K562 (cell line): Measurements from ENCODE around the gene CACNA2D4.

ENCODE experiments used
- ATF7 ChIP-seq: fragments of 450-650 bp; IDR thresholded peaks from 2 replicates; pipeline ENCODE4 v1.7.1; 2014; ENCODE audit warnings: mild to moderate bottlenecking, moderate library complexity
- NR2C2 ChIP-seq, 2 experiments: fragments of 200-800 bp in 1 of 2; sonication (Bioruptor generic) in 1 of 2; sonication (generic) in 1 of 2; formaldehyde crosslinking in 1 of 2; IDR thresholded peaks; 2 replicates each; pipeline versions ENCODE4 v1.6.1 to v1.8.0; 2016 to 2022; ENCODE audit warnings: mild to moderate bottlenecking in 1 of 2, missing compliant biosample characterization in 1 of 2, missing genetic modification characterization in 1 of 2, missing genetic modification reagents in 1 of 2
- POLR2A ChIP-seq: fragments of 450-650 bp; conservative IDR thresholded peaks from 2 replicates; pipeline ENCODE4 v1.6.1; 2016
- RB1 ChIP-seq: fragments of 450-650 bp; IDR thresholded peaks from 2 replicates; pipeline ENCODE4 v1.6.1; 2017; ENCODE audit warnings: low read depth, mild to moderate bottlenecking
- RBM22 ChIP-seq: fragments of 200-400 bp; formaldehyde crosslinking; IDR thresholded peaks from 2 replicates; pipeline ENCODE4 v1.6.1; 2018; ENCODE audit warnings: low read length, low read depth; ENCODE audit not compliant: poor library complexity, severe bottlenecking
- SREBF2 ChIP-seq: sonication (generic); formaldehyde crosslinking; IDR thresholded peaks from 2 replicates; pipeline ENCODE4 v1.4.0; 2020; ENCODE audit warnings: mild to moderate bottlenecking, missing genetic modification reagents
- TAF9B ChIP-seq: fragments of 450-650 bp; IDR thresholded peaks from 2 replicates; pipeline ENCODE4 v1.6.1; 2018; ENCODE audit warnings: mild to moderate bottlenecking; ENCODE audit not compliant: partially characterized antibody
- TBP ChIP-seq: optimal IDR thresholded peaks from 2 replicates; pipeline ENCODE3; 2011; ENCODE audit warnings: low read depth, low read length, improper control_type of control experiment
- ZNF165 ChIP-seq: fragments of 250-450 bp; sonication (Bioruptor Pico); IDR thresholded peaks from 2 replicates; pipeline ENCODE4 v1.4.0; 2020; ENCODE audit warnings: borderline replicate concordance
- TF ChIP-seq, protein P1 (sequence below): sonication (generic); formaldehyde crosslinking; IDR thresholded peaks from 2 replicates; pipeline ENCODE4 v1.9.0; 2022; ENCODE audit warnings: mild to moderate bottlenecking, missing genetic modification reagents
- TF ChIP-seq, protein P2 (sequence below), 3 experiments: IDR thresholded peaks in 2 of 3; conservative IDR thresholded peaks in 1 of 3; 2 replicates each; pipeline ENCODE4 v1.5.1; 2011 to 2012; ENCODE audit warnings: low read length in 3 of 3, mild to moderate bottlenecking in 3 of 3, control low read depth in 2 of 3, improper control_type of control experiment in 1 of 3, inconsistent platforms in 1 of 3, low read depth in 1 of 3, mixed read lengths in 1 of 3, moderate library complexity in 1 of 3; ENCODE audit not compliant: insufficient read depth in 2 of 3
- TF ChIP-seq, protein P3 (sequence below): fragments of 450-650 bp; formaldehyde crosslinking; IDR thresholded peaks from 2 replicates; pipeline ENCODE4 v1.4.0; 2020; ENCODE audit warnings: mild to moderate bottlenecking, moderate library complexity

DNA sequence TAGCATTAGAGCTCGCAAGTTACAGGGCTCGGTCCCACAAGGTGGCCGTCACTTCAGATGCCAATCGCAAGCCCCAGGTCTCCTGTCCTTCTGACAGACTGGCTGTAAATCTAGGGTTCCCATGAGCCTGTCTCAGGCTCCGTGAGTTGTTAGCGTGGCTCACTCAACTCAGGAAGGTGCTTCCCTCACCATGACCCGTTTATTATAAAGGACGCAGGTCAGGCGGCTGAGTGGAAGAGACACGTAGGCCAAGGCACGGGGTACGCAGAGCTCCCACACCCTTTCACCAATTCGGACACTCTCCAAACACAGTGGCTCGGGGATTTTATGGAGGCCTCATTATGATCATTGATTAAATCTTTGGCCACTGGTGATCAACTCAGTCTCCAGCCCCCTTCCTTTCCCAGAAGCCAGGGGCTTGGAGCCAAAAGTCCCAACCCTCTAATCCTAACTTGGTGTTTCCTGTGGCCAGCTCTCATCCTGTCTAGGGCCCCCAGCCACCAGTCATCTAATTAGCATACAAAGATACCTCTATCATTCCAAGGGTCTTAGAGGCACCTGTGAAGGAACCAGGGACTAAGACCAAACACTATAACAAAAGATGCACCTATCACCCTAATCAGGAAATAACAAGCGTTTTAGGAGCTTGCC, 123.9 kb downstream of the CACNA2D4 start:
- TF ChIP-seq, protein P1, sequence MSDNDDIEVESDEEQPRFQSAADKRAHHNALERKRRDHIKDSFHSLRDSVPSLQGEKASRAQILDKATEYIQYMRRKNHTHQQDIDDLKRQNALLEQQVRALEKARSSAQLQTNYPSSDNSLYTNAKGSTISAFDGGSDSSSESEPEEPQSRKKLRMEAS (CRISPR knock-in tag): no peak
- TF ChIP-seq TBP (no peak), NR2C2 (CRISPR knock-in tag; IDR thresholded peaks at IDR 0.05) (no peak), NR2C2 (tag; IDR thresholded peaks at IDR 0.05) (no peak), POLR2A (no peak), RB1 (no peak), ATF7 (no peak), ZNF165 (no peak), RBM22 (no peak), TAF9B (no peak), SREBF2 (CRISPR knock-in tag) (no peak)
- TF ChIP-seq, protein P2, sequence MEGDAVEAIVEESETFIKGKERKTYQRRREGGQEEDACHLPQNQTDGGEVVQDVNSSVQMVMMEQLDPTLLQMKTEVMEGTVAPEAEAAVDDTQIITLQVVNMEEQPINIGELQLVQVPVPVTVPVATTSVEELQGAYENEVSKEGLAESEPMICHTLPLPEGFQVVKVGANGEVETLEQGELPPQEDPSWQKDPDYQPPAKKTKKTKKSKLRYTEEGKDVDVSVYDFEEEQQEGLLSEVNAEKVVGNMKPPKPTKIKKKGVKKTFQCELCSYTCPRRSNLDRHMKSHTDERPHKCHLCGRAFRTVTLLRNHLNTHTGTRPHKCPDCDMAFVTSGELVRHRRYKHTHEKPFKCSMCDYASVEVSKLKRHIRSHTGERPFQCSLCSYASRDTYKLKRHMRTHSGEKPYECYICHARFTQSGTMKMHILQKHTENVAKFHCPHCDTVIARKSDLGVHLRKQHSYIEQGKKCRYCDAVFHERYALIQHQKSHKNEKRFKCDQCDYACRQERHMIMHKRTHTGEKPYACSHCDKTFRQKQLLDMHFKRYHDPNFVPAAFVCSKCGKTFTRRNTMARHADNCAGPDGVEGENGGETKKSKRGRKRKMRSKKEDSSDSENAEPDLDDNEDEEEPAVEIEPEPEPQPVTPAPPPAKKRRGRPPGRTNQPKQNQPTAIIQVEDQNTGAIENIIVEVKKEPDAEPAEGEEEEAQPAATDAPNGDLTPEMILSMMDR (IDR thresholded peaks at IDR 0.05 in 2 of 3, conservative IDR thresholded peaks at IDR 0.05 in 1 of 3; ENCODE audit: insufficient read depth in 2 of 3, low read depth in 1 of 3, low read length in 3 of 3): no peak
- TF ChIP-seq, protein P3, sequence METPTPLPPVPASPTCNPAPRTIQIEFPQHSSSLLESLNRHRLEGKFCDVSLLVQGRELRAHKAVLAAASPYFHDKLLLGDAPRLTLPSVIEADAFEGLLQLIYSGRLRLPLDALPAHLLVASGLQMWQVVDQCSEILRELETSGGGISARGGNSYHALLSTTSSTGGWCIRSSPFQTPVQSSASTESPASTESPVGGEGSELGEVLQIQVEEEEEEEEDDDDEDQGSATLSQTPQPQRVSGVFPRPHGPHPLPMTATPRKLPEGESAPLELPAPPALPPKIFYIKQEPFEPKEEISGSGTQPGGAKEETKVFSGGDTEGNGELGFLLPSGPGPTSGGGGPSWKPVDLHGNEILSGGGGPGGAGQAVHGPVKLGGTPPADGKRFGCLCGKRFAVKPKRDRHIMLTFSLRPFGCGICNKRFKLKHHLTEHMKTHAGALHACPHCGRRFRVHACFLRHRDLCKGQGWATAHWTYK: no peak
